ENCODE results near the gene RENBP.

DNA sequence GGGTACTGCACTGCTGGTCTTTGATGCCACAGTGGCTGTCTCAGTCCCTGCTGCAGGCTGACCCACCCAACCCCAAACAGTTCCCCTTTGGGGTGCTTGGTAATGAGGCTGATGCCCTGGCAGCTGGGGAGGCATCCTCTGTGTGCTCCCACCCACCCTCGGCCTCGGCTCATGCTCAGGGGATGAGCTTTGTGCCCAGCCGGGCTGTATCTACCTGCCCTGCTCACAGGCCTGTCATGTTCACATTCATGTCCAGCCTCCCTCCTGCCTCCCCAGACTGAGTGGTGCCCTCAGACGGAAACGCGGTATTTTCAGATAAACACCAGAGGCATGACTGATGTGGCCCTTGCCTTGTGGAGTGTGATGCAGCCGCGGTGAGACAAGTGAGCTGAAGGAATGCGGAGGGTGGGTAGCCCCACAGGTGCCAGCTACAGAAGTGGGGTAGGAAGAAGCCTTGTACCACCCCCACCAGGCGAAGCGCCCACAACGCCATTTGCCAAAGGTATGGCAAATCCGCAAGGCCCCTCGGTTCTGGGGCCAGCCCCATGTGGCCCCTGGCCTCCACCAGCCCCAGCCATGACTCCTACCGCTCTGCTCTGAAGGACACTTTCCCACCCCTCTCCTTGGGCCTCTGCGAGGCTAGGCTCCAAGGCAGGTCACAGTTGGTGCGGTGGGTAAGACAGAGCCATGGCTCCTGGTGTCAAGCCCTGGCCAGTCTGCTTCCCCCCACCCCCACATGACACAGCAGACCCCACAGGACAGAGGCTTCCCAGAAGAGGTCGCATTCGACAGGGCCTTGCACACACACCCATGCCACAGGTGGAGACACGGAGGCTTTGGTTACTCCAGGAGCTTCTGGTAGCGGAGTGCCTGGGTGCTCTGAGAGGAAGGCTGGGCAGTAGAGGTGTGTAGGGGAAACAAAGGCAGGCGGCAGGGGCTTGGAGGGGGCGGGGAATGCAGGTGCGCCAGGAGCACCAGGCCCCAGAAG, 1.8 kb upstream of the RENBP start:
- TF ChIP-seq TAF1 (IDR thresholded peaks at IDR 0.05; ENCODE audit: low read depth, low read length) = no peak
- no peak; the same call in none of the 2 replicates for TF ChIP-seq POLR2AphosphoS5 (IDR thresholded peaks at IDR 0.05; ENCODE audit: low read depth, low read length)
- TF ChIP-seq POLR2A (IDR thresholded peaks at IDR 0.05; ENCODE audit: low read depth, low read length) = no peak
- TF ChIP-seq POU2F2 (IDR thresholded peaks at IDR 0.05; ENCODE audit: low read depth, low read length) = no peak
